Measurements from ENCODE around the gene PAPLN.

The PAPLN gene

DNA sequence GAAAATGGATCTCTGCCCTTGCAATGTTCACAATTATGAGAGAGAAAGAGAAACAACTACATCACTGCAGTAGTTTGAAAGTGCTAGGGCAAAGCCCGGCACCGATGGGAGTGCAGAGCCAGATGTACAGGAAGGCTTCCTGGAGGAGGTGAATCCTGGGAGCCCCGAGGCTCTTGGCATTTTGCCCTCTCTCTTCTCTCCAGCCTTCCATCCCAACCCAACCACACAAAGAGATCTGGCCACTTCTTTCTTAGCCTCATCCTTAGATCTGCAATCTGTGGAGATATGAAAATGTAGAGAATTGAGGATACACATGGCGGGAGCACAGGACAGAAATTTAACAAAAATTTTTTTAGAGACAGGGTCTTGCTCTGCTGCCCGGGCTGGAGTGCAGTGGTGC, 3.3 kb upstream of the PAPLN start:
- TF ChIP-seq ZC3H10 (CRISPR knock-in tag; IDR thresholded peaks at IDR 0.05) (no peak), TSHZ2 (CRISPR knock-in tag; IDR thresholded peaks at IDR 0.05) (no peak), ZFP30 (CRISPR knock-in tag; IDR thresholded peaks at IDR 0.05) (no peak)
- no peak for ATAC-seq

- no peak for ATAC-seq
- TF ChIP-seq ZFP30 (CRISPR knock-in tag; IDR thresholded peaks at IDR 0.05) (no peak), ARNTL (CRISPR knock-in tag; IDR thresholded peaks at IDR 0.05; ENCODE audit: borderline replicate concordance, low read depth) (no peak), ZNF8 (CRISPR knock-in tag; IDR thresholded peaks at IDR 0.05) (no peak), ISL1 (CRISPR knock-in tag; IDR thresholded peaks at IDR 0.05) (no peak), ZNF565 (CRISPR knock-in tag; conservative IDR thresholded peaks at IDR 0.05; ENCODE audit: low read depth) (no peak), GLIS3 (CRISPR knock-in tag; IDR thresholded peaks at IDR 0.05) (no peak), PPARA (CRISPR knock-in tag; IDR thresholded peaks at IDR 0.05; ENCODE audit: borderline replicate concordance) (no peak), TCF4 (CRISPR knock-in tag; IDR thresholded peaks at IDR 0.05; ENCODE audit: borderline replicate concordance) (no peak), SNAI2 (CRISPR knock-in tag; IDR thresholded peaks at IDR 0.05) (no peak)
- TF ChIP-seq, protein P1, sequence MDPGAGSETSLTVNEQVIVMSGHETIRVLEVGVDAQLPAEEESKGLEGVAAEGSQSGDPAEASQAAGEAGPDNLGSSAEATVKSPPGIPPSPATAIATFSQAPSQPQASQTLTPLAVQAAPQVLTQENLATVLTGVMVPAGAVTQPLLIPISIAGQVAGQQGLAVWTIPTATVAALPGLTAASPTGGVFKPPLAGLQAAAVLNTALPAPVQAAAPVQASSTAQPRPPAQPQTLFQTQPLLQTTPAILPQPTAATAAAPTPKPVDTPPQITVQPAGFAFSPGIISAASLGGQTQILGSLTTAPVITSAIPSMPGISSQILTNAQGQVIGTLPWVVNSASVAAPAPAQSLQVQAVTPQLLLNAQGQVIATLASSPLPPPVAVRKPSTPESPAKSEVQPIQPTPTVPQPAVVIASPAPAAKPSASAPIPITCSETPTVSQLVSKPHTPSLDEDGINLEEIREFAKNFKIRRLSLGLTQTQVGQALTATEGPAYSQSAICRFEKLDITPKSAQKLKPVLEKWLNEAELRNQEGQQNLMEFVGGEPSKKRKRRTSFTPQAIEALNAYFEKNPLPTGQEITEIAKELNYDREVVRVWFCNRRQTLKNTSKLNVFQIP (CRISPR knock-in tag; IDR thresholded peaks at IDR 0.05; ENCODE audit: borderline replicate concordance, low read depth), result no peak
These were observed 2.5 kb upstream of the PAPLN start for GRCh38 chr14:73234586-73235394.

GRCh38 chr14:73235531-73236155, 1.7 kb upstream of the PAPLN start:
- no peak for ATAC-seq
- no peak for TF ChIP-seq BACH2 (CRISPR knock-in tag; IDR thresholded peaks at IDR 0.05; ENCODE audit: borderline replicate concordance)
- TF ChIP-seq ARNTL (CRISPR knock-in tag; IDR thresholded peaks at IDR 0.05; ENCODE audit: borderline replicate concordance, low read depth), result no peak
- no peak for TF ChIP-seq ISL1 (CRISPR knock-in tag; IDR thresholded peaks at IDR 0.05)
- no peak for TF ChIP-seq CSRNP3 (CRISPR knock-in tag; IDR thresholded peaks at IDR 0.05)
- TF ChIP-seq ESRRG (CRISPR knock-in tag; IDR thresholded peaks at IDR 0.05), result no peak
- TF ChIP-seq OSR1 (CRISPR knock-in tag; IDR thresholded peaks at IDR 0.05), result no peak
- TF ChIP-seq ZNF8 (CRISPR knock-in tag; IDR thresholded peaks at IDR 0.05), result no peak
- no peak for TF ChIP-seq CSDC2 (CRISPR knock-in tag; IDR thresholded peaks at IDR 0.05)
- no peak for TF ChIP-seq PATZ1 (CRISPR knock-in tag; IDR thresholded peaks at IDR 0.05; ENCODE audit: borderline replicate concordance)
- no peak for TF ChIP-seq ZNF565 (CRISPR knock-in tag; conservative IDR thresholded peaks at IDR 0.05; ENCODE audit: low read depth)
- TF ChIP-seq ZC3H10 (CRISPR knock-in tag; IDR thresholded peaks at IDR 0.05), result no peak
- TF ChIP-seq ZFP3 (CRISPR knock-in tag; IDR thresholded peaks at IDR 0.05), result no peak
- no peak for TF ChIP-seq RARB (CRISPR knock-in tag; IDR thresholded peaks at IDR 0.05)
- TF ChIP-seq TSHZ2 (CRISPR knock-in tag; IDR thresholded peaks at IDR 0.05), result no peak
- no peak for TF ChIP-seq PPARA (CRISPR knock-in tag; IDR thresholded peaks at IDR 0.05; ENCODE audit: borderline replicate concordance)
- TF ChIP-seq, protein P1 (CRISPR knock-in tag; IDR thresholded peaks at IDR 0.05; ENCODE audit: borderline replicate concordance, low read depth), result no peak
- no peak for TF ChIP-seq ZNF70 (CRISPR knock-in tag; IDR thresholded peaks at IDR 0.05)
- no peak for TF ChIP-seq TOX (CRISPR knock-in tag; IDR thresholded peaks at IDR 0.05; ENCODE audit: borderline replicate concordance)

Measured in SK-N-SH treated with all-trans-retinoic acid at 6 μM for 48 hours (cell line).